Erythroblast (primary cell): ENCODE measurements around the gene PRPF18.

ENCODE experiments used
- DNase-seq, 2 experiments: peaks; one replicate each; lab custom pipeline; 2025; lab: John Stamatoyannopoulos, UW
- GATA1 ChIP-seq: IDR thresholded peaks from 2 replicates; pipeline ENCODE4 v1.6.1; 2011; ENCODE audit warnings: low read depth, mild to moderate bottlenecking, control low read depth, low read length, moderate library complexity
- POLR2A ChIP-seq: IDR thresholded peaks from 2 replicates; pipeline ENCODE4 v1.6.1; 2011; ENCODE audit warnings: mild to moderate bottlenecking, low read length

Gene PRPF18

DNA sequence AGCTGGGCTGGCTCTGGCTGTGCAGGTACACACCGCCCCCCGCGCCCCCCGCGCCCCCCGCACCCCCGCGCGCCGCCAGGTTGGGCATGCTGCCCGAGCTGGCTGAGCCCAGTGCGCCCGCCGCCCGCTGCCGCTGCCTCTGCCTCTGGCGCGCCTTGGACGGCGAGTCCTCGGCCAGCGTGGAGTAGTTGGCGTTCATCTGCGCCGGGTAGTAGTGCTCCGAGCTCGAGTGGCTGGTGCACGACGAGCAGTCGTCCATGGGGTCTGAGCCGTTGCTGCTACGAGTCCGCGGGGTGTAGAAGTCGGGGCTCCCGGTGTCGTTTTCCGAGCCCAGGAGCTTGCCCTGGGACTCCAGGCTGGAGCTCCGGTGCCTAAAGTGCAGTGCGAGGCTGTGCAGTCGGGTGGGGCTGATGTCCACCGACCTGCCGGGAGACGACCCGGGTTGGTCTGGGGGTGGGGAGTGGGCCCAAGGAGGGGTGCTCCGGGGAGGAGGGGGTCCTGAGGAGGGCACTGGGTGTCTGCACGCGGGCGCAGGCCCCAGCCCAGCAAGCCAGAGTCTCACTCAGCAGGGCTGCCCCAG is 70.4 kb downstream of the PRPF18 start:
- no peak for TF ChIP-seq POLR2A
- no peak for TF ChIP-seq GATA1
- no peak for DNase-seq

DNA sequence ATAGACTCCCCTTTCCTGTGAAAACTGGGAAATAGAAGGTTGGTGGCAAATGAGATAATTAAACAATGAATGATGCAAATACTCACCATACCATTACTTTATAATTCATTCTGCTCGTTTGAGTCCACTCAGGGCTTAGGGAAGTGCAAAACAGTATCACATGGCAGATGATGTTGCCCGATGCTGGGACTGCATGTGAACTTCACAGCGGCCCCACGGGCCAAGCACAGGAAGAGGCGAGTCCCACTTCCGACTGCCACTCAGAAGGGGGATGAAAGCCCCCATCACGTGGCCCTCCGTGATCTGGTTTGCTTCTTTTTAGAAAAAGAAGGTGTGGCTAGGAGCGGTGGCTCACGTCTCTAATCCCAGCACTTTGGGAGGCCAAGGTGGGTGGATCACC is 71.5 kb downstream of the PRPF18 start:
- DNase-seq = no peak
- TF ChIP-seq GATA1 (no peak), POLR2A (no peak)

DNA sequence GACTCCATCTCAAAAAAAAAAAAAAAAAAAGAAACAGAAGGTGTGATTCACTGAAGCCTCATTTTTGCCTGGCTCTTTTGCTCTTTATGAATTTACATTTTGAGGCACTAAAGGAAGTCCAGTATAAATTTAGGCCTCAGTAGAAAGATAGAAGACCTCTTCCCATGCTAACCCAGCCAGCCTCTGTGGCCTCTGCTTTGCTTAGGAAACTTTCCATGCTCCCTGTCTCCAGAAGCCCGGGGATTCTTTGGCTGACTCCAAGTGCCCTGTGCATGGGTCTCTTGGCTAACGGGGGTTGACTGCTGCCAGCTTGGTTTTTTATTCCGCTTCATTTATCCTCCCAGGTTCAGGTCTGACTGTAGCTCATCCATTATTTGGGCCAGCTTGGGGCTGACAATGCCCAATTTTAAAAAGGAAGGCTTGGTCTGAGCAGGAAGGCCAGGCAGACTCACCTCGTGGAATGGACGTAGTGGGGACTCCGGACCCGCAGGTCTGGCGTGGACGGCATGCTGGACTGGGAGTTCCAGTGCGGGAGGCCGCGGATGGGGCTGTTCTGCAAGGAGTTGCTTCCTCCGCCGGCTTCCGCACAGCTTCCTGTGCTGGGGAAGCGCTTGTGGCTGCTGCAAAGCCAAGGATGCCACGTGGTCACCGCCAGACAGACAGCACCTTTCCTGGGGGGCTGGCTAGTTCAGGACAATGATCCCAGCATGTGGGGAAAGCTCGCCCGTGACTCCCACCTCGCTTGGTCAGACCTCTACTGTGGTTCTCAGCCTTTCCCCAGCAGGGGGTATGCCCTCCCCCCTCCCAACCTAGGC is 72.3 kb downstream of the PRPF18 start:
- no peak for DNase-seq
- TF ChIP-seq GATA1 (no peak), POLR2A (no peak)

DNA sequence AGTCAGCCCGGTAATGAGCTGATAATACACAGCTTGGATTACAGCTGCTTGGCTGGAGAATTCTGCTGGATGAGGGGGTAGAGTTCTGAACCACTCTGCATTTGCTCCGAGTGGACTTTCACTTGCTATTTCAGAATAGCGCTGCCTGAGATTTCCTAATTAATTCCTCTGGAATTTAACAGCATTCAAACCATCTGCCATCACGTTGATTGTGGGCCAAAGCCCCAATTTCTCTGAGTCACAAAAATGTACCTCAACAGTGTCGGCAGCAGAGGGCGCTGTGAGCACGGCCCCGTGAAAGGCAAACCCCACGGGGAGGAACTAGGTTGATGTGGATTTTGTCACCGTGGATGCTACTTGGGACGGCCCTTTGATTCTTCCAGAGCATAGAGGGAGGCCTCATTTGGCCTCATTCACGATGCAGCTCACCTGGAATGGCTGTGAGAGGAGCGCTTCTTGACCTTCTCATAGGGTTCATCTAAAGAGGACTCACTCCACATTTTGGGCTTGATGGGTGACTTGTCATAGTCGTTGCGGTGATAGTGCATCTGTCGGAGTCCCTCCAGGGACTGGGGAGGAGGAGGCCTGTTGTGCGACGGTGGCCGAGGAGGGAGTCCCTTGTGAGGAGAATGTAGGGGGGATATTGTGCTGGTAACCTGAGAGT is 73.3 kb downstream of the PRPF18 start:
- peak; percentile 56 to 76 for DNase-seq
- no peak for TF ChIP-seq POLR2A
- TF ChIP-seq GATA1 = no peak

DNA sequence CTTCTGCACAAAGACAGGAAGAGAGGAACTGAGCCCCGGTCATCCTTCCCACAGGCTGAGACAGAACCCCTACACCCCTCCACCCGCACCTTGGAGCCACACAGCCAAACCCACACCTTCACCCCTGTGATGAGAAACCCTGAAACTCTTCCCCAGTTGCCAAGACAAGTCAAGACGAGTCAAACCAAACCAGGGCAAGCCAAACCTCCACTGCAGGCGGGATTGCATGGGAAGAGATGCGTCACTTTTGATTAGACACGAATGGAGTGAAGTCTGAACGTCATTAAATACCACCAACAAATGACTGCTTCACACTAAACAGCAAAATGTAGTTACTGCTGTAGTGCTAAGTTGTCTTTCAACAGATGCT is 73.8 kb downstream of the PRPF18 start:
- no peak for DNase-seq
- TF ChIP-seq POLR2A (no peak), GATA1 (no peak)

DNA sequence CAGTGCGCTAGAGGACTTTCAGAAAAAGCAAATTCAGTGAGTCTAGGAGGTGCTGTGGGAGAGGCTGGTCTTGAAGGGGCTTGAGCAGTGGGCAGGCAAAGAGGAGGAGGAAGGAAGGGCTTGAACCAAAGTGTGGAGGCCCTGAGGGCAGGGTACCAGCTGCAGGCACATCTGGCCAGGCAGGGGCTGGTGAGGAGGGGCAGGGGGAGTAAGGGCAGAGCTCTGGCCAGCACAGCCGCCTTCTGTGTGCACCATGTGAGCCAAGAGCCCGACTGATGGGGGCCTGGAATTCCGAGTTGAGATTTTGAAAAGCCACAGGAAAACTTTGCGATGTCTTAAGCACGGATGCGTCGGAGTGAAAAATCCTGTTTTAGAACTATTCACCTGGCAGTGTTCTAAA is 74.5 kb downstream of the PRPF18 start:
- no peak for DNase-seq
- no peak for TF ChIP-seq GATA1
- TF ChIP-seq POLR2A = no peak

DNA sequence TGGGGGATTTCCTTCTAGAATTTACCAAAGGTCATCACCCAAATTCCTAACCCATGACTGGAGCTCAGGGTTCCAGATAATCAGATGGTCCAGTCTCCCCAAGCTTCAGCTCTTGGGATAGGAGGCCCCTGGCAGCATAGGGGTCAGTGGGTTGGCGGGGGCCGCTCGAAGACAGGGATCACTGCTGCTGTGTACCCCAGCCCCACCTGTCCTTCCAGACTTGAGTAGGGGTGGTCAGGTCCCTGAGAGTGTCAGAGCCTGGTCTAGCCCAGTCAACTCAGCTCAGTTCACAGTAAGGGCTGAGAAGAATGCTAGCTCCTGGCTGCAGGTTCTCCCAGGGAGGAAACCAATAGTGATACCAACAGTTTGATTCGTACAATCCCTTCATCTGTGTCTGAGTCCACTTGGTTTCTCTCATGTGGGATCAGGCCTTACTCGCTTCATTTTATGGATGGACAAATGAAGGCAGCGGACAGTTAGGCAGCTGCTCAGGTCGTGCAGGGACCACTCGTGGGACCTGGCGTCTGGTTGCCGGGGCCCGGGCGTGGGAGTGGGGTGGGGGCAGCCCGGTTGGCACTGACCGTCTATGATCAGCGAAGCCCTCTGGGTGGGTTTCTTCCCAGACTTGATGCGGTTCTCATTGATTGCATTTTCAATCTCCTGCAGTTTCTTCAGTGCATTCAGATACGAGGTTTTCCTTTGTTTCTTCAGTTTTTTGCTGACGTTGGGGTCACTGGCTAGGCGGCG is 78.9 kb downstream of the PRPF18 start:
- DNase-seq = no peak
- TF ChIP-seq GATA1 = no peak
- TF ChIP-seq POLR2A = no peak

DNA sequence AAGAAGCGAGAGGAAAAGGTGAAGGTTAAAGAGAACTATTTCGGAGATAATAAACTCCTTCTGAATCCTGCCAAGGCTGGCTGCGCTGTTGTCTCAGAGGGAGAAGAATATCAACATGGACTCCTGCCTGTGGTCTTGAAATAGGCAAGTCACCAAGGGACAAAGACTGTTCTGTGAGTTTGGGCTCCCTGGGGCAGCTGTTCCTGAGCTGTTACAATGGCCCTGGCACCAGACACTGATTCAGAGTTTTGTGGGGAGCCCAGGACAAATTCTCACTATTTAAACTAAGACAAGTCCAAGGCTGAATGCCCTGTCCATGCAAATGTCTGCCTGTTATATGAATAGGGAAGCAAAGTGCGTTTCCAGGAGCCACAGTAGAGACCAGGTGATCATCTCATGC is 81.4 kb downstream of the PRPF18 start:
- DNase-seq = no peak
- no peak for TF ChIP-seq POLR2A
- no peak for TF ChIP-seq GATA1

DNA sequence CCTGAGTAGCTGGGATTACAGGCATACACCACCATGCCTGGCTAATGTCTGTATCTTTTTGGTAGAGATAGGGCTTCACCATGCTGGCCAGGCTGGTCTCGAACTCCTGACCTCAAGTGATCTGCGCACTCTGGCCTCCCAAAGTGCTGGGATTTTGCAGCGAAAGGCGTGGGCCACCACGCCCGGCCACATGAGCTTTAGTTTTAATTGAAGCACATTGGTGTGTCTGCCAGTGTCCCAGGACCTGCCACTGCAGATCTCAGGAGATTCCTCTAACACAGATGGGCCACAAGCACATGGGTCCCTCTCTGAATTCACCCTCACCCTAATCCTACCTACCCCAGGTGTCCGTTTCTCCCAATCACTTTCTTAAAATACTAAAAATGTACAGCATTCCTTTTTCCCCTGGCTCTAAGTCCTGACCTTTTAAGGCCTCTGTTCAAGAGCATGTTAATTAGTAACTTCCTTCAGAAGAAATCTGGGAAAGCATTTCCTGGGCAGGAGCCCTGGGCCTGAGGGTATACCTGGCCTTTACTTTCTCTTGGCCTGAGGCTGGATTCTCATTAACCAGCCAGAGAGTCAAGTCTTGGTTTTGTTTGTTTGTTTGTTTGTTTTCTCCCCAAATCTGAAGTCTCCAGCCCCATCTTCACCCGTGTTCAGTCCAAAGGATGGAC is 82.6 kb downstream of the PRPF18 start:
- TF ChIP-seq GATA1 = no peak
- TF ChIP-seq POLR2A = no peak
- no peak for DNase-seq

DNA sequence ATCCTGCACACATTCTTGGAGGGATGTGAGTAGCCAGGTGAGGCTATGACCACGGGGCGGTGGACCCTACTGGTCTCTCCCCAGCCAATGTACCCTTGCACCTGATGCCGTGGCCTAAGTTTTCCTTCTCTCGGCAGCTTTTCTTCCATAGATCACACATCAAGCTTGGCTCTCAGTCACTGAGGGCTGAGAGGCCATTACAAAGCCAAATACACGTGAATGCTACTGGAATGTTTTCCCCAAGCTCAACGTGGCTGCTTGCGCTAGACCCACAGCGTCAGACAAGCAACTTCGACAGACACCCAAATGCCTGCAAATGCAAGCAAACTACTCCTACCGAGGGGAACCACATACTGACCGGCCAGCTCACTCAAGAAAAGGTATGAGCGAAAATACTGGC is 83.1 kb downstream of the PRPF18 start:
- TF ChIP-seq GATA1 (no peak), POLR2A (no peak)
- DNase-seq = no peak

DNA sequence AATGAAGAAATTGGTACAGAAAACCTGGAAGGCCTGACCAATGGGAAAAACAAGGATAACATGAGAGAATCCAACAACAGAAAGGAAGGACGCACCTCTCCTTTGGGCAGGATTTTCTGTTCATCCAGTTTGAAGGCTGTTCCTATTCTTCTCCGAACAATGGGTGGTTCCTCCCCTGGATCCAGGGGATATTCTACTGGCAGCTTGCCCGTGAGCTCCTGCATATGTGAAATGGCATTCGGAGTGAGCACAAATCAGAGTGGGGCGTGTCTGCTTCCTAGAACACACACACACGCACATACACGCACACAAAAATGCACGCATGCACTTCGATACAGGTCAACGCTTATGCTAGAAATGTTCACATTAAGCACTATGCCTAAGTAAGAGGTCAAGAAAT is 83.5 kb downstream of the PRPF18 start:
- TF ChIP-seq POLR2A = no peak
- TF ChIP-seq GATA1 = no peak
- no peak for DNase-seq

DNA sequence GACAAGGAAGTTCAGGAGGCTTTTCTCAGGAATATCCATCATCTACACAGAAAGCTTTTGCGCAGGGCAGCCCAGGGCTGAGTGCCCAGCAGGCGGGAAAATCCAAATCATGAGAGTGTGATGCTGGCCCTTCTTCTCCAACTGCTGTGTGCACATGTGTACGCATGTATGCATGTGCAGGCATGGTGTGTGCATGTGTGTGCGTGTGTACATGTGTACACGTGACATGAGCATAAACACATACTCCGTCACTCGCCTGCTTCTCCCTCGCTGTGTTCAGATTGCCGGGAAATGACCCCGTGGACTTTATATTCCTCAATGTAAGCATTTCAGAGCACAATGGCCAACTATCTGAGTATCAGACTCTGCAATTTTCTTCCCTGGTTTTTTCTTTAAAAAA is 85.1 kb downstream of the PRPF18 start:
- no peak for DNase-seq
- TF ChIP-seq GATA1 (no peak), POLR2A (no peak)

DNA sequence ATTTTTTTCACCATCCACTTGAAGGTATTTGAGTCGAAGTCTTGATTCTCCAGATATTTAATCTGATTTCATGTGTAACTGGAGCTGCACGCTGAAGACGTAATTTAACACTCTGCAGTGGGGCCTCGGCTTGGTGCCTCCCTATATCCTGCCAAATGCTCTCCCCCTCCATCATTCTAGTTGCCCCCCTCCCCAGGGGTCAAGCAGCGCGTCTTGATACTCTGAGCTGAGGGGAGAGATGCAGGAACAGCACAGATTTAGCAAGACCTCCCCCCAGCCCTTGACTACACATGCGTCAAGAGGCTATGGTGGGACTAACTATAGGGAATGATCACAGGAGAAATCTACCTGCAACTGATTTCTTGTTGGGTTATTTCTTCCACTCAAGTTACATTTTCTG is 85.8 kb downstream of the PRPF18 start:
- no peak for DNase-seq
- no peak for TF ChIP-seq POLR2A
- no peak for TF ChIP-seq GATA1
